Spleen (tissue), 7 donors: ENCODE results near the gene SPTBN5.

ENCODE experiments used
- CTCF ChIP-seq, 11 experiments: fragments of 200-600 bp in 7 of 11; fragments of 450-650 bp in 4 of 11; sonication (generic) in 4 of 11; IDR thresholded peaks in 8 of 11; conservative IDR thresholded peaks in 3 of 11; 1 replicate in 7 of 11; 2 replicates in 4 of 11; pipeline versions ENCODE4 v1.4.0 to v1.8.0; 2016 to 2021; ENCODE audit warnings: antibody characterized with exemption in 11 of 11, inconsistent platforms in 4 of 11, mild to moderate bottlenecking in 1 of 11
- POLR2A ChIP-seq, 3 donors: fragments of 450-650 bp; IDR thresholded peaks; one replicate each; pipeline ENCODE4 v1.5.1; 2017; ENCODE audit warnings: antibody characterized with exemption in 3 of 3, mild to moderate bottlenecking in 1 of 3
- POLR2AphosphoS5 ChIP-seq, 3 donors: sonication (generic); formaldehyde crosslinking; IDR thresholded peaks; one replicate each; pipeline ENCODE4 v1.5.1; 2017; ENCODE audit warnings: antibody characterized with exemption in 3 of 3
- donor health status: DM: no; HTN: no; CAD: no; lungs with moderate emphysema.
- donor health status: DM: no; HTN: no; CAD: no.
- donor health status: DM: no; HTN: no; CAD: no.

- TF ChIP-seq CTCF (IDR thresholded peaks at IDR 0.05 in 8 of 11, conservative IDR thresholded peaks at IDR 0.05 in 3 of 11) (no peak), POLR2A (IDR thresholded peaks at IDR 0.05) (no peak), POLR2AphosphoS5 (IDR thresholded peaks at IDR 0.05) (no peak)
These were observed 15.5 kb downstream of the SPTBN5 start for GRCh38 chr15:41878355-41878699.
